ENCODE measurements around the gene TAF4.
"Not testable (repeated sequence)": the region's sequence is repeated elsewhere in the genome, so short reads cannot be mapped to it uniquely, and the experiment has no call there.

TAF4 gene

GRCh38 chr20:62080249-62080990, 14.7 kb upstream of the TAF4 start:
- no peak for DNase-seq (ENCODE audit: low read depth in 3 of 3)

GRCh38 chr20:62079166-62079565, 13.5 kb upstream of the TAF4 start:
- DNase-seq (ENCODE audit: low read depth in 3 of 3) = no peak

- DNase-seq (ENCODE audit: low read depth in 3 of 3) = no peak
Measured at GRCh38 chr20:62073323-62073722, 7.6 kb upstream of the TAF4 start.

- not testable (repeated sequence) for DNase-seq (ENCODE audit: low read depth in 3 of 3)
Measured at GRCh38 chr20:62071669-62072430, 6.2 kb upstream of the TAF4 start.

GRCh38 chr20:62069741-62070216, 4.1 kb upstream of the TAF4 start:
- no peak for DNase-seq (ENCODE audit: low read depth in 3 of 3)

- no peak for DNase-seq (ENCODE audit: low read depth in 3 of 3)
Measured at GRCh38 chr20:62068997-62069396, 3.3 kb upstream of the TAF4 start.

- no peak for DNase-seq (ENCODE audit: low read depth in 3 of 3)
Measured at GRCh38 chr20:62067547-62068260, 2.0 kb upstream of the TAF4 start.

- DNase-seq (ENCODE audit: low read depth in 3 of 3) = no peak
Measured at GRCh38 chr20:62066983-62067433, 1.3 kb upstream of the TAF4 start.

- peak in 2 of 3 experiments; percentile 13 to 24 for DNase-seq (ENCODE audit: low read depth in 3 of 3)
Measured at GRCh38 chr20:62066339-62066982, 780 bp upstream of the TAF4 start.

GRCh38 chr20:62064770-62065673, 659 bp downstream of the TAF4 start:
- DNase-seq (ENCODE audit: low read depth in 3 of 3) = no peak

GRCh38 chr20:62063981-62064769, 1.5 kb downstream of the TAF4 start:
- DNase-seq (ENCODE audit: low read depth in 3 of 3) = no peak

GRCh38 chr20:62063315-62063980, 2.2 kb downstream of the TAF4 start:
- no peak for DNase-seq (ENCODE audit: low read depth in 3 of 3)

GRCh38 chr20:62062661-62063314, 2.9 kb downstream of the TAF4 start:
- DNase-seq (ENCODE audit: low read depth in 3 of 3) = no peak

GRCh38 chr20:62061851-62062423, 3.7 kb downstream of the TAF4 start:
- no peak for DNase-seq (ENCODE audit: low read depth in 3 of 3)

- DNase-seq (ENCODE audit: low read depth in 3 of 3) = no peak
Measured at GRCh38 chr20:62060631-62061541, 4.8 kb downstream of the TAF4 start.

- DNase-seq (ENCODE audit: low read depth in 3 of 3) = no peak
Measured at GRCh38 chr20:62059920-62060630, 5.6 kb downstream of the TAF4 start.

- DNase-seq (ENCODE audit: low read depth in 3 of 3) = no peak
Measured at GRCh38 chr20:62059401-62059800, 6.3 kb downstream of the TAF4 start.
